ENCODE results near the gene CLDN6.

Gene CLDN6

DNA sequence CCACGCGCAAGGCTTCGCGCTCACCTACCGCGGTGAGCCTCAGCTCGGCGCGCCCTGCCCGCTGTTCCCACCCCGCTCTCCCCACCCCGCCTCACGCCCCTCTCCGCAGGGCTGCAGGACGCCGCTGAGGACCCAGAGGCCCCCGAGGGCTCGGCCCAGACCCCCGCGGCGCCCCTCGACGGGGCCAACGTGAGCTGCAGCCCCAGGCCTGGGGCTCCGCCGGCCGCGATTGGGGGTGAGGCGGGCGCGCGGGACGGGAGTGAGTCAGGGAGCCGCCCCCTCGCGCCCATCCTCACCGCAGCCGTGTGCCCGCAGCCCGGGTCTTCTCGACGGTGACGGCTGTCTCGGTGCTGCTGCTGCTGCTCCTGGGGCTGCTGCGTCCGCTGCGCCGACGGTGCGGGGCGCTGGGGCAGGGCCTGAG lies 50.8 kb downstream of the CLDN6 start:
- peaks cover 29 to 60% of the 10 kb centered on the region in 2 donors for H3K4me1 Mint-ChIP-seq
- peaks cover 20 to 34% of the 10 kb centered on the region in 2 donors for H3K27me3 Mint-ChIP-seq

GRCh38 chr16:2966808-2967191 lies 51.2 kb downstream of the CLDN6 start:
- no peak for ATAC-seq (replicated peaks)
- H3K9me3 Mint-ChIP-seq: no peaks in the 10 kb centered on the region
- peaks cover 3 to 6% of the 10 kb centered on the region in 2 donors for H3K36me3 Mint-ChIP-seq
- peaks cover 31 to 64% of the 10 kb centered on the region in 2 donors for H3K4me1 Mint-ChIP-seq
- no peak overlapping the region for H3K27ac Mint-ChIP-seq
- H3K27me3 Mint-ChIP-seq: peaks cover 17 to 34% of the 10 kb centered on the region in 2 donors
- no peak overlapping the region for H3K4me3 Mint-ChIP-seq
- no peak for DNase-seq

More for the DNA sequence above, 50.8 kb downstream of the CLDN6 start:
- Mint-ChIP-seq H3K27ac (no peak overlapping the region), H3K4me3 (no peak overlapping the region), H3K36me3 (peaks cover 5 to 10% of the 10 kb centered on the region in 2 donors), H3K9me3 (no peaks in the 10 kb centered on the region)
- DNase-seq (no peak), ATAC-seq (replicated peaks) (no peak)

DNA sequence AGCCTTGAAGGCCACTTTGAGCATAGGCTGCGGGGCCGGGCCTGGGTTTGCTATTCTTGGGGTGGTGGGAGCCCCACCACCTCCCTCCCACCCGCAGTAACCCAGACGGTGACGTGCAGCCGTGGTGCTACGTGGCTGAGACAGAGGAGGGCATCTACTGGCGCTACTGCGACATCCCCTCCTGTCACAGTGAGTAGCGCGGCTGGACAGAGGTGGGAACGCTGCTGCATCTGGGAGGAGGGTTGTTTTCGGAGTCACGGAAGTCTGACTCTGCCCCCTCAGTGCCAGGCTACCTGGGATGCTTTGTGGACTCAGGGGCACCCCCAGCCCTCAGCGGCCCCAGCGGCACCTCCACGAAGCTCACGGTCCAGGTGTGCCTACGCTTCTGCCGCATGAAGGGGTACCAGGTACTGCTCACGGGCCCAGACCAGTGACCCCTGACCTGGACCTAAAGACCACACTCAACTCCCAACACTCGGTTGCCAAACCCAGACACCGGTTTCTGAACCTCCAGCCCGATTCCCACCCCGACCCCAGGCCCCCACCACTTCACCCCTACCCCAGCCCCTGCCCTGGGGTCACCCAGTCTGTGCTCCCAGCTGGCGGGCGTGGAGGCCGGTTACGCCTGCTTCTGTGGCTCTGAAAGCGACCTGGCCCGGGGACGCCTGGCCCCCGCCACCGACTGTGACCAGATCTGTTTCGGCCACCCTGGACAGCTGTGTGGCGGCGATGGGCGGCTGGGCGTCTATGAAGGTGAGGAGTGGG lies 51.8 kb downstream of the CLDN6 start:
- H3K27ac Mint-ChIP-seq: no peak overlapping the region
- peaks cover 33 to 65% of the 10 kb centered on the region in 2 donors for H3K4me1 Mint-ChIP-seq
- H3K27me3 Mint-ChIP-seq: peaks cover 18 to 34% of the 10 kb centered on the region in 2 donors
- no peak for ATAC-seq (replicated peaks)
- peaks cover 1 to 5% of the 10 kb centered on the region in 2 donors for H3K36me3 Mint-ChIP-seq
- no peak for DNase-seq
- H3K4me3 Mint-ChIP-seq: no peak overlapping the region
- no peaks in the 10 kb centered on the region for H3K9me3 Mint-ChIP-seq

All from stimulated activated naive B cell treated with anti-CD40 and anti-IgM and Interleukin-4, amounts not matched to agents 10 μg/mL and 1 μg/mL and 100 μg/mL, for 72 hours (primary cell).